Measurements from ENCODE around the gene SULT1A1. TPM values are rescaled to one million over a fixed set of nuclear protein-coding genes. Genes with fewer than 3 reads are reported as not detected.

SULT1A1 gene
- total and polyA plus RNA-seq, 2 of the 13 experiments (the other 11 are each of a cell fraction or from before 2014, with no cell fraction given) = 114 to 147 TPM

DNA sequence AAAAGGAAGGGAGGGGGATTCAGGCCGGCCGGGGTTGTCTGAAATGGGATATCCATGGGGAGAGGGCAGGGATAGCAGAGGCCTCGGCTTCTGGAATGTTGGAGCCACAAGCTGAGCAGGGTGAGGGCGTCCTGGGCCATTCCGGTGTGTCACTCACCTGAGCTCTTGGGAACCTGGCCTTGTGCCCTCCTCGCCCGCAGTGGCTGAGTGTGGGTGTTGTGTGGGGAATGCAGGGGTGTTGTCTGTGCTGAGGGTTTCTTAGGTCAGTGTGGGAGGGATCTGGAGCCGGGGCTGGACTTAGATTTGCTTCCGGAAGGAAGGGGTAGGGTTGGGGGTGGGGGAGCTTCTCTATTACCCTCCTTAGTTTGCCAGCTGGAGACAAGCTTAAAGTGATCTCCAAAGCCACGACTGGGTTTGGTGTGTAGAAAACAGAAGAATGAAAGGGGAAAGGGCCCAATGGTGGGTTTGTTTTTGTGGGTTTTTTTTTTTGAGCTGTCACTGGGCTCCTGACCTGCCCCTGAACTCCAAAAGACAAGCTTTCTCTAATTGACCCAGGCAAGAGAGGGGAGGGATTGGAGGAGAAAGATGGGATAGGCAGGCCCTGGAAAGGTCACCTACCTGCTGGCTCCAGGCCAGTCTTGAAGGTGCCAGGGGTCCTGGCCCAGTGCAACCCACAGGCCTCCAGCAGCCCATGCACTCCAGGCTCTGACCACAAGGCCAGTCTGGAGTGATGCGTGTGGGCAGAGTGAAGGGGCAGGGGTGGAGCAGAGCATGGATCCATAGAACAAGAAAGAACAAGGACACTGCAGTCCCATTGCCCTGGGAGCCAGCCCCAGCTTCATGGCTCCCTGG, 12.8 kb downstream of the SULT1A1 start, which contains the start of gene SULT1A2 (continued):
- TF ChIP-seq ZNF468 (CRISPR knock-in tag; IDR thresholded peaks at IDR 0.05) (no peak), ZNF782 (CRISPR knock-in tag; IDR thresholded peaks at IDR 0.05; ENCODE audit: borderline replicate concordance) (no peak), RXRA (CRISPR knock-in tag; IDR thresholded peaks at IDR 0.05) (peak; percentile 71; the same call in 1 of the 2 replicates), ZNF232 (CRISPR knock-in tag; IDR thresholded peaks at IDR 0.05; ENCODE audit: borderline replicate concordance) (peak; percentile 57; the same call in 1 of the 2 replicates), CREM (IDR thresholded peaks at IDR 0.05) (no peak), CREM (CRISPR knock-in tag; IDR thresholded peaks at IDR 0.05) (no peak), NFIC (IDR thresholded peaks at IDR 0.05; ENCODE audit: low read length) (no peak), MTF2 (CRISPR knock-in tag; IDR thresholded peaks at IDR 0.05; ENCODE audit: borderline replicate concordance) (no peak), FOXC1 (CRISPR knock-in tag; IDR thresholded peaks at IDR 0.05; ENCODE audit: borderline replicate concordance) (no peak), ZIK1 (CRISPR knock-in tag; IDR thresholded peaks at IDR 0.05; ENCODE audit: borderline replicate concordance, low read depth) (no peak), RFX5 (IDR thresholded peaks at IDR 0.05; ENCODE audit: low read depth, low read length) (no peak), MAF1 (CRISPR knock-in tag; IDR thresholded peaks at IDR 0.05; ENCODE audit: borderline replicate concordance) (no peak), ZNF660 (CRISPR knock-in tag; IDR thresholded peaks at IDR 0.05; ENCODE audit: borderline replicate concordance, low read depth) (no peak), ZFY (CRISPR knock-in tag; IDR thresholded peaks at IDR 0.05) (0 out of 2 replicates have a peak, but pooled peaks have one; percentile 40), ZBTB3 (CRISPR knock-in tag; IDR thresholded peaks at IDR 0.05; ENCODE audit: borderline replicate concordance, low read depth) (no peak), BCL6 (CRISPR knock-in tag; IDR thresholded peaks at IDR 0.05) (no peak), TRIM24 (CRISPR knock-in tag; IDR thresholded peaks at IDR 0.05) (no peak; the same call in 1 of the 2 replicates), SRSF1 (optimal IDR thresholded peaks at IDR 0.05; ENCODE audit: low read depth, low read length) (no peak), RFXANK (CRISPR knock-in tag; IDR thresholded peaks at IDR 0.05) (no peak), ZBTB38 (CRISPR knock-in tag; IDR thresholded peaks at IDR 0.05) (no peak), ZNF790 (CRISPR knock-in tag; IDR thresholded peaks at IDR 0.05; ENCODE audit: borderline replicate concordance) (no peak)
- TF ChIP-seq, protein P1, sequence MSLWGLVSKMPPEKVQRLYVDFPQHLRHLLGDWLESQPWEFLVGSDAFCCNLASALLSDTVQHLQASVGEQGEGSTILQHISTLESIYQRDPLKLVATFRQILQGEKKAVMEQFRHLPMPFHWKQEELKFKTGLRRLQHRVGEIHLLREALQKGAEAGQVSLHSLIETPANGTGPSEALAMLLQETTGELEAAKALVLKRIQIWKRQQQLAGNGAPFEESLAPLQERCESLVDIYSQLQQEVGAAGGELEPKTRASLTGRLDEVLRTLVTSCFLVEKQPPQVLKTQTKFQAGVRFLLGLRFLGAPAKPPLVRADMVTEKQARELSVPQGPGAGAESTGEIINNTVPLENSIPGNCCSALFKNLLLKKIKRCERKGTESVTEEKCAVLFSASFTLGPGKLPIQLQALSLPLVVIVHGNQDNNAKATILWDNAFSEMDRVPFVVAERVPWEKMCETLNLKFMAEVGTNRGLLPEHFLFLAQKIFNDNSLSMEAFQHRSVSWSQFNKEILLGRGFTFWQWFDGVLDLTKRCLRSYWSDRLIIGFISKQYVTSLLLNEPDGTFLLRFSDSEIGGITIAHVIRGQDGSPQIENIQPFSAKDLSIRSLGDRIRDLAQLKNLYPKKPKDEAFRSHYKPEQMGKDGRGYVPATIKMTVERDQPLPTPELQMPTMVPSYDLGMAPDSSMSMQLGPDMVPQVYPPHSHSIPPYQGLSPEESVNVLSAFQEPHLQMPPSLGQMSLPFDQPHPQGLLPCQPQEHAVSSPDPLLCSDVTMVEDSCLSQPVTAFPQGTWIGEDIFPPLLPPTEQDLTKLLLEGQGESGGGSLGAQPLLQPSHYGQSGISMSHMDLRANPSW (CRISPR knock-in tag; IDR thresholded peaks at IDR 0.05; ENCODE audit: borderline replicate concordance) = peak; percentile 10; the same call in 1 of the 2 replicates
- TF ChIP-seq, protein P2, sequence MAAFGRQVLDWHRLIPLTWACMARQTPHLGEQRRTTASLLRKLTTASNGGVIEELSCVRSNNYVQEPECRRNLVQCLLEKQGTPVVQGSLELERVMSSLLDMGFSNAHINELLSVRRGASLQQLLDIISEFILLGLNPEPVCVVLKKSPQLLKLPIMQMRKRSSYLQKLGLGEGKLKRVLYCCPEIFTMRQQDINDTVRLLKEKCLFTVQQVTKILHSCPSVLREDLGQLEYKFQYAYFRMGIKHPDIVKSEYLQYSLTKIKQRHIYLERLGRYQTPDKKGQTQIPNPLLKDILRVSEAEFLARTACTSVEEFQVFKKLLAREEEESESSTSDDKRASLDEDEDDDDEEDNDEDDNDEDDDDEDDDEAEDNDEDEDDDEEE (CRISPR knock-in tag; IDR thresholded peaks at IDR 0.05) = no peak
- TF ChIP-seq, protein P3, sequence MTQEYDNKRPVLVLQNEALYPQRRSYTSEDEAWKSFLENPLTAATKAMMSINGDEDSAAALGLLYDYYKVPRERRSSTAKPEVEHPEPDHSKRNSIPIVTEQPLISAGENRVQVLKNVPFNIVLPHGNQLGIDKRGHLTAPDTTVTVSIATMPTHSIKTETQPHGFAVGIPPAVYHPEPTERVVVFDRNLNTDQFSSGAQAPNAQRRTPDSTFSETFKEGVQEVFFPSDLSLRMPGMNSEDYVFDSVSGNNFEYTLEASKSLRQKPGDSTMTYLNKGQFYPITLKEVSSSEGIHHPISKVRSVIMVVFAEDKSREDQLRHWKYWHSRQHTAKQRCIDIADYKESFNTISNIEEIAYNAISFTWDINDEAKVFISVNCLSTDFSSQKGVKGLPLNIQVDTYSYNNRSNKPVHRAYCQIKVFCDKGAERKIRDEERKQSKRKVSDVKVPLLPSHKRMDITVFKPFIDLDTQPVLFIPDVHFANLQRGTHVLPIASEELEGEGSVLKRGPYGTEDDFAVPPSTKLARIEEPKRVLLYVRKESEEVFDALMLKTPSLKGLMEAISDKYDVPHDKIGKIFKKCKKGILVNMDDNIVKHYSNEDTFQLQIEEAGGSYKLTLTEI (CRISPR knock-in tag; conservative IDR thresholded peaks at IDR 0.05) = no peak
